Hepatocyte (in vitro differentiated cells): ENCODE measurements around the gene CORO2A.
"Not testable (repeated sequence)": the region's sequence is repeated elsewhere in the genome, so short reads cannot be mapped to it uniquely, and the experiment has no call there.

Experiments used
- CTCF ChIP-seq: fragments of 200-600 bp; sonication (generic); IDR thresholded peaks from 2 replicates; pipeline ENCODE4 v1.5.1; 2016; ENCODE audit warnings: antibody characterized with exemption, mild to moderate bottlenecking; ENCODE audit not compliant: poor library complexity
- EZH2 ChIP-seq: fragments of 200-600 bp; sonication (generic); IDR thresholded peaks from 2 replicates; pipeline ENCODE4 v1.6.1; 2016; ENCODE audit warnings: antibody characterized with exemption, mild to moderate bottlenecking, borderline replicate concordance

GRCh38 chr9:98090674-98091073 is 101.8 kb downstream of the CORO2A start:
- not testable (repeated sequence) for TF ChIP-seq CTCF, EZH2
